ENCODE data around the gene SORCS2.

GRCh38 chr4:7784131-7784870 is 592.0 kb downstream of the SORCS2 start:
- TF ChIP-seq CTCF (conservative IDR thresholded peaks at IDR 0.05; ENCODE audit: low read depth, low read length), result no peak
- TF ChIP-seq EZH2 (IDR thresholded peaks at IDR 0.05; ENCODE audit: borderline replicate concordance, low read depth, low read length, poor library complexity, severe bottlenecking), result no peak

Measured in A673 (cell line).